Caco-2 (cell line): ENCODE results near the gene CCDC102B. TPM values are rescaled to one million over a fixed set of nuclear protein-coding genes. Genes with fewer than 3 reads are reported as not detected.

Source experiments
- BruUV-seq: library from RNA; stranded (reverse); fragments of 400-500 nt; replicated peaks from 2 replicates; lab custom pipeline; 2021; lab: Mats Ljungman, UMichigan
- CTCF ChIA-PET: fragments of 300-600 bp; sonication (Branson Sonifier 250); formaldehyde crosslinking; loops from one replicate; lab custom pipeline; 2022; ENCODE audit warnings: antibody characterized with exemption; lab: Charles Lee
- POLR2A ChIA-PET: fragments of 300-600 bp; sonication (Branson Sonifier 250); formaldehyde crosslinking; loops from one replicate; lab custom pipeline; 2022; ENCODE audit warnings: antibody characterized with exemption; lab: Charles Lee
- DNase-seq, 2 experiments: peaks; one replicate each; pipeline versions ENCODE4 v3.0.0 to v3.0.0-alpha.2; 2020 to 2022
- H3K27me3 ChIP-seq: replicated peaks from 2 replicates; pipeline ENCODE4 v1.6.0; 2011; ENCODE audit warnings: low read length; ENCODE audit not compliant: control insufficient read depth, insufficient read depth
- H3K36me3 ChIP-seq: 2 replicates; pipeline ENCODE4 v1.5.1; 2011; ENCODE audit warnings: low read length; ENCODE audit not compliant: control insufficient read depth, insufficient read depth
- H3K4me1 ChIP-seq: fragments of 250-450 bp; sonication (Bioruptor Pico); 2 replicates; pipeline ENCODE4 v1.5.1; 2020; ENCODE audit warnings: mild to moderate bottlenecking
- H3K4me3 ChIP-seq: 2 replicates; pipeline ENCODE4 v1.5.1; 2011; ENCODE audit warnings: low read depth, mild to moderate bottlenecking, control low read depth, low read length
- H3K9me3 ChIP-seq: fragments of 250-450 bp; sonication (Bioruptor Pico); 2 replicates; pipeline ENCODE4 v1.5.1; 2020; ENCODE audit warnings: mild to moderate bottlenecking, moderate library complexity
- H3K27ac Mint-ChIP-seq: one replicate; pipeline ENCODE4 v1.8.0; 2022; ENCODE audit warnings: mixed read lengths; ENCODE audit not compliant: unreplicated experiment
- H3K27me3 Mint-ChIP-seq: one replicate; pipeline ENCODE4 v1.8.0; 2022; ENCODE audit warnings: mixed read lengths; ENCODE audit not compliant: insufficient read depth, unreplicated experiment
- H3K36me3 Mint-ChIP-seq: one replicate; pipeline ENCODE4 v1.8.0; 2022; ENCODE audit warnings: mild to moderate bottlenecking, mixed read lengths; ENCODE audit not compliant: insufficient read depth, unreplicated experiment
- H3K4me1 Mint-ChIP-seq: one replicate; pipeline ENCODE4 v1.8.0; 2022; ENCODE audit warnings: low read depth, mixed read lengths; ENCODE audit not compliant: unreplicated experiment
- H3K4me3 Mint-ChIP-seq: one replicate; pipeline ENCODE4 v1.8.0; 2022; ENCODE audit warnings: mild to moderate bottlenecking, moderate library complexity, mixed read lengths; ENCODE audit not compliant: unreplicated experiment
- H3K9me3 Mint-ChIP-seq: one replicate; pipeline ENCODE4 v1.8.0; 2022; ENCODE audit warnings: mixed read lengths; ENCODE audit not compliant: unreplicated experiment
- intact Hi-C: fragments of 100-400 bp; cut with micrococcal nuclease; formaldehyde crosslinking; loops from one replicate; pipeline ENCODE4 v1.10.0; 2022; ENCODE audit not compliant: unreplicated experiment
- total RNA-seq: library from RNA; stranded (reverse); gene quantifications from 2 replicates; pipeline ENCODE4 v1.2.3, GENCODE V29; 2022
- TF ChIP-seq, protein P1 (sequence below), 2 experiments: fragments of 200-600 bp in 1 of 2; IDR thresholded peaks; 1 replicate in 1 of 2; 2 replicates in 1 of 2; pipeline versions ENCODE4 v1.5.1 to v1.8.0; 2011 to 2022; ENCODE audit warnings: antibody characterized with exemption in 1 of 2, control low read depth in 1 of 2, inconsistent platforms in 1 of 2, low read depth in 1 of 2, low read length in 1 of 2, mild to moderate bottlenecking in 1 of 2, moderate library complexity in 1 of 2; ENCODE audit not compliant: insufficient read depth in 1 of 2, severe bottlenecking in 1 of 2, unreplicated experiment in 1 of 2

CCDC102B gene
- total RNA-seq, 1 experiment from 2014 or later = 1.1 TPM

- Mint-ChIP-seq H3K4me3 (no peak overlapping the region), H3K27ac (no peak overlapping the region), H3K9me3 (no peaks in the 10 kb centered on the region), H3K4me1 (no peaks in the 10 kb centered on the region), H3K36me3 (no peaks in the 10 kb centered on the region), H3K27me3 (no peaks in the 10 kb centered on the region)
- Histone ChIP-seq H3K4me1 (no peaks in the 10 kb centered on the region), H3K9me3 (no peaks in the 10 kb centered on the region), H3K27me3 (no peaks in the 10 kb centered on the region), H3K36me3 (no peaks in the 10 kb centered on the region), H3K4me3 (no peak overlapping the region)
- POLR2A ChIA-PET = no interaction called here
- CTCF ChIA-PET = no interaction called here
- no TSS peak for BruUV-seq
- intact Hi-C loops = no loop called here
- no peak for DNase-seq
- TF ChIP-seq, protein P1, sequence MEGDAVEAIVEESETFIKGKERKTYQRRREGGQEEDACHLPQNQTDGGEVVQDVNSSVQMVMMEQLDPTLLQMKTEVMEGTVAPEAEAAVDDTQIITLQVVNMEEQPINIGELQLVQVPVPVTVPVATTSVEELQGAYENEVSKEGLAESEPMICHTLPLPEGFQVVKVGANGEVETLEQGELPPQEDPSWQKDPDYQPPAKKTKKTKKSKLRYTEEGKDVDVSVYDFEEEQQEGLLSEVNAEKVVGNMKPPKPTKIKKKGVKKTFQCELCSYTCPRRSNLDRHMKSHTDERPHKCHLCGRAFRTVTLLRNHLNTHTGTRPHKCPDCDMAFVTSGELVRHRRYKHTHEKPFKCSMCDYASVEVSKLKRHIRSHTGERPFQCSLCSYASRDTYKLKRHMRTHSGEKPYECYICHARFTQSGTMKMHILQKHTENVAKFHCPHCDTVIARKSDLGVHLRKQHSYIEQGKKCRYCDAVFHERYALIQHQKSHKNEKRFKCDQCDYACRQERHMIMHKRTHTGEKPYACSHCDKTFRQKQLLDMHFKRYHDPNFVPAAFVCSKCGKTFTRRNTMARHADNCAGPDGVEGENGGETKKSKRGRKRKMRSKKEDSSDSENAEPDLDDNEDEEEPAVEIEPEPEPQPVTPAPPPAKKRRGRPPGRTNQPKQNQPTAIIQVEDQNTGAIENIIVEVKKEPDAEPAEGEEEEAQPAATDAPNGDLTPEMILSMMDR (IDR thresholded peaks at IDR 0.05; ENCODE audit: insufficient read depth in 1 of 2, low read depth in 1 of 2, low read length in 1 of 2, severe bottlenecking in 1 of 2, unreplicated experiment in 1 of 2) = no peak
Measured at GRCh38 chr18:68960355-68960754, 162.5 kb downstream of the CCDC102B start.

DNA sequence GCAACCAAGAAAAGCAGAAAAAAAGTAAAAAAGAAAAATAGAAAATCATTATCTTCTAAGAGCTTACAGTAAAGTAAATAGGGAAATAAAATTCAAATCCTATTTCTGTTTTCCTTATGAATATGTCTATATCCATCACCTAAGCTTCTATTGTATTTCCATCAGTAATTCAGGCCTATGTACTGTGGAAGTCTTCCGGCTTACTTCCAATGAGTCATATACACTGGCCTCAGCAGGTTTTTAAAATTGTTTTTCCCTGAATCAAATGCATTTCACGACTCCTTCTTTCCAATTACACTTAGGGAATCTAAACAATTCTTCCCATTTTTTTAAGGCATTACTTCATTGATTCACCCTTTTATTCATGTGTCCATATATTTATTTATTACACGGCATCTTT lies 164.7 kb downstream of the CCDC102B start:
- no peak overlapping the region for H3K4me3 ChIP-seq
- no peaks in the 10 kb centered on the region for H3K4me1 Mint-ChIP-seq
- BruUV-seq = no TSS peak
- TF ChIP-seq, protein P1 (IDR thresholded peaks at IDR 0.05; ENCODE audit: insufficient read depth in 1 of 2, low read depth in 1 of 2, low read length in 1 of 2, severe bottlenecking in 1 of 2, unreplicated experiment in 1 of 2) = no peak
- no peak overlapping the region for H3K4me3 Mint-ChIP-seq
- no peaks in the 10 kb centered on the region for H3K9me3 Mint-ChIP-seq
- no peak overlapping the region for H3K27ac Mint-ChIP-seq
- no peaks in the 10 kb centered on the region for H3K36me3 Mint-ChIP-seq
- H3K9me3 ChIP-seq = no peaks in the 10 kb centered on the region
- no peaks in the 10 kb centered on the region for H3K36me3 ChIP-seq
- no peaks in the 10 kb centered on the region for H3K27me3 ChIP-seq
- H3K27me3 Mint-ChIP-seq = no peaks in the 10 kb centered on the region
- ChIA-PET CTCF (no interaction called here), POLR2A (no interaction called here)
- H3K4me1 ChIP-seq = no peaks in the 10 kb centered on the region
- DNase-seq = no peak
- intact Hi-C loops = no loop called here

- ChIA-PET CTCF (no interaction called here), POLR2A (no interaction called here)
- Histone ChIP-seq H3K36me3 (no peaks in the 10 kb centered on the region), H3K4me3 (no peak overlapping the region), H3K4me1 (no peaks in the 10 kb centered on the region), H3K27me3 (no peaks in the 10 kb centered on the region), H3K9me3 (no peaks in the 10 kb centered on the region)
- H3K27ac Mint-ChIP-seq = no peak overlapping the region
- H3K9me3 Mint-ChIP-seq = no peaks in the 10 kb centered on the region
- H3K4me1 Mint-ChIP-seq = no peaks in the 10 kb centered on the region
- no peak overlapping the region for H3K4me3 Mint-ChIP-seq
- TF ChIP-seq, protein P1 (IDR thresholded peaks at IDR 0.05; ENCODE audit: insufficient read depth in 1 of 2, low read depth in 1 of 2, low read length in 1 of 2, severe bottlenecking in 1 of 2, unreplicated experiment in 1 of 2) = no peak
- DNase-seq = no peak
- no TSS peak for BruUV-seq
- no peaks in the 10 kb centered on the region for H3K36me3 Mint-ChIP-seq
- no peaks in the 10 kb centered on the region for H3K27me3 Mint-ChIP-seq
- intact Hi-C loops = no loop called here
Measured at GRCh38 chr18:68965817-68966216, 167.9 kb downstream of the CCDC102B start.
